Type B pancreatic cell (in vitro differentiated cells): Measurements from ENCODE around the gene CCDC146. TPM values are rescaled to one million over a fixed set of nuclear protein-coding genes. Genes with fewer than 3 reads are reported as not detected.

ENCODE experiments used
- DNase-seq: peaks from one replicate; pipeline ENCODE4 v3.0.0; 2021; ENCODE audit warnings: mixed read lengths; ENCODE audit not compliant: unreplicated experiment; ENCODE audit errors: extremely low spot score
- H3K27ac Mint-ChIP-seq: 2 replicates; pipeline ENCODE4 v1.8.0; 2021; ENCODE audit warnings: mild to moderate bottlenecking, mixed read lengths
- H3K27me3 Mint-ChIP-seq: 2 replicates; pipeline ENCODE4 v1.8.0; 2021; ENCODE audit warnings: mixed read lengths
- H3K36me3 Mint-ChIP-seq: 2 replicates; pipeline ENCODE4 v1.8.0; 2021; ENCODE audit warnings: mixed read lengths
- H3K4me1 Mint-ChIP-seq: one replicate; pipeline ENCODE4 v1.8.0; 2021; ENCODE audit warnings: mixed read lengths; ENCODE audit not compliant: unreplicated experiment
- H3K4me3 Mint-ChIP-seq: 2 replicates; pipeline ENCODE4 v1.8.0; 2021; ENCODE audit warnings: mild to moderate bottlenecking, mixed read lengths
- H3K9me3 Mint-ChIP-seq: 2 replicates; pipeline ENCODE4 v1.8.0; 2021; ENCODE audit warnings: mixed read lengths
- CTCF ChIP-seq: fragments of 200-600 bp; sonication (generic); conservative IDR thresholded peaks from 2 replicates; pipeline ENCODE4 v1.5.0; 2021; ENCODE audit warnings: antibody characterized with exemption, mild to moderate bottlenecking
- total RNA-seq: library from RNA; stranded (reverse); gene quantifications from 2 replicates; pipeline ENCODE4 v1.2.1, GENCODE V29; 2021; ENCODE audit warnings: low replicate concordance

Gene CCDC146
- total RNA-seq, 1 donor from 2014 or later, result 15.3 TPM

DNA sequence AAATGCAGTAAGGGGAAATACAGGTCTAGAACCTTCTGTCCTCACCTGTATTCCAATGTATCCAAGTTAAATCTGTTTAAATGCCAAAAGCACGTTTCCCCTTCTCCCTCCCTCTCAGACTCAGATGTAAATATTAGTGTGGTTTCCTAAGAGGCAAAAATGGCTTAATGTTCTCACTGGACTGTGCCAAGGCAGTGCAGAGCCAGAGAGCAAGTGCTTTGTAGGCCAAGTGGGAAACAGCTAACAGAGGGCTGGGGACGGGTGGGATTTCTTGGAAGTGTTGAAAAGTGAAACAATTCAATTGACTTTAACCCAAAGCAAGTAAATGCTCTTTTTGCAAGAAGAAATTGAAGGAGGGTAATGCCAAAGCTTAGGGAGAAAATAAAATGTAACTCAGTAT, 190.7 kb downstream of the CCDC146 start:
- H3K27me3 Mint-ChIP-seq, result no peaks in the 10 kb centered on the region
- no peak for DNase-seq
- no peak for TF ChIP-seq CTCF

DNA sequence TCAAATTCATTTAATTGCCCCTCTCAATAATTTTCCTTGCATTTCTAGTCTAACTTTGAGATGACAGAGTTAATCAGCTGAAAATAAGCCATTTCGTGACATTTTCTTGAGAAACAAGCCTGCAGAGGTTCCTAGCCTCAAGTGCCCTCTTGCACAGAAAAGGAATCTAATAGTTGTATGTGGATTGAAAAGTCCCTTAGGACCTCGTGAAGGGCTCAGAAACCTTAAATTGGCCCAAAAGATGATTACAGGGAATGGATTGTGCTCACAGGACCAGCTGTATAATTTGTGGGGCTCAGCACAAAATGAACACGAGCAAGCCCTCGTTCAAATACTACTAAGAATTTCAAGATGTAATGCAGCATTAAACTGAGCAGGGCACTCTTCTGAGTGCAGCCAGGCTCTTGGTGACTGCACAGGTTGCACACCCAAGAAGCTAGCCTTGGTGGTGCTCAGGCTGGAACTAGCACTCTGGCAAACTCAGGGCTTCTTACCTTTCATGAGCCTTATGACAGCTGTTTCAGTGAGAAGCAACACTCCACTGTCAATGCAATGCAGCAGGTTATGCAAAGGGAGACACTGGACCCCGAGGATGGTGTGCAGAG, 191.6 kb downstream of the CCDC146 start:
- Mint-ChIP-seq H3K27ac (no peak overlapping the region), H3K9me3 (no peaks in the 10 kb centered on the region), H3K4me3 (no peak overlapping the region), H3K4me1 (peaks cover 5% of the 10 kb centered on the region), H3K27me3 (no peaks in the 10 kb centered on the region), H3K36me3 (peaks cover 7% of the 10 kb centered on the region)
- no peak for DNase-seq
- no peak for TF ChIP-seq CTCF

More for the DNA sequence above, 190.7 kb downstream of the CCDC146 start:
- Mint-ChIP-seq H3K4me1 (peaks cover 5% of the 10 kb centered on the region), H3K27ac (no peak overlapping the region), H3K36me3 (peaks cover 3% of the 10 kb centered on the region), H3K4me3 (no peak overlapping the region), H3K9me3 (no peaks in the 10 kb centered on the region)

- no peak for DNase-seq
- Mint-ChIP-seq H3K27ac (no peak overlapping the region), H3K9me3 (no peaks in the 10 kb centered on the region), H3K36me3 (peaks cover 7% of the 10 kb centered on the region), H3K4me1 (peaks cover 6% of the 10 kb centered on the region), H3K27me3 (no peaks in the 10 kb centered on the region), H3K4me3 (no peak overlapping the region)
- TF ChIP-seq CTCF, result no peak
Measured at GRCh38 chr7:77315182-77315591, 192.8 kb downstream of the CCDC146 start.

GRCh38 chr7:77316219-77316978, 194.0 kb downstream of the CCDC146 start:
- Mint-ChIP-seq H3K27ac (no peak overlapping the region), H3K9me3 (no peaks in the 10 kb centered on the region), H3K36me3 (peaks cover 7% of the 10 kb centered on the region)

DNA sequence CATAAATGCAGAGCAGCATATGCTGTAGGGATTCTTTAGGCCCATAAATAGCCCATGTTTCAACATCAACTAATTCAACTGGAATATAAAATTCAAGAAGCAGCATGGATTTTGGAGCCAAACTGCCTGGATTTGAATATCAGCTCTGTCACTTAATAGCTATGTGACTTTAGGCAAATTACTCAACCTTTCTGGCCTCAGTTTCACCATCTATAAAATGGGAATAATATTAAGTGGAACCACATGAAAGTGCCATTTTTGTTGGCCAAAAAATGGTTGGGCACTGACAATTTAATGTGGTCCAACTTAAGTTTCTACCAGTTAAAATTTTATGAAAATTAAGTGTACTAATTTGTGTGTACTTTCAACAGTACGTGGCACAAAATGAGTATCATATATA, 195.6 kb downstream of the CCDC146 start:
- Mint-ChIP-seq H3K27me3 (no peaks in the 10 kb centered on the region), H3K27ac (no peak overlapping the region), H3K4me1 (peaks cover 18% of the 10 kb centered on the region), H3K36me3 (peaks cover 7% of the 10 kb centered on the region), H3K4me3 (no peak overlapping the region), H3K9me3 (no peaks in the 10 kb centered on the region)
- TF ChIP-seq CTCF, result no peak
- no peak for DNase-seq

More at GRCh38 chr7:77316219-77316978, 194.0 kb downstream of the CCDC146 start:
- Mint-ChIP-seq H3K4me3 (no peak overlapping the region), H3K4me1 (peaks cover 11% of the 10 kb centered on the region), H3K27me3 (no peaks in the 10 kb centered on the region)
- TF ChIP-seq CTCF, result no peak
- DNase-seq, result no peak
